Epithelial cell of prostate (primary cell): ENCODE data around the gene NOD1.
A peak's percentile ranks its signal among the peaks of the same experiment; 100 is the strongest.
"Not testable (repeated sequence)": the region's sequence is repeated elsewhere in the genome, so short reads cannot be mapped to it uniquely, and the experiment has no call there.

Experiments
- DNase-seq: peaks from one replicate; pipeline ENCODE4 v3.0.0-alpha.2; 2011; ENCODE audit warnings: low read depth, low spot score
- H3K27ac ChIP-seq: fragments of 450-650 bp; 2 replicates; pipeline ENCODE4 v1.5.1; 2017; ENCODE audit warnings: mild to moderate bottlenecking

Gene NOD1

GRCh38 chr7:30424506-30424905 lies 54.1 kb downstream of the NOD1 start:
- no peak for DNase-seq
- H3K27ac ChIP-seq, result no peak overlapping the region

- DNase-seq, result no peak
- H3K27ac ChIP-seq, result no peak overlapping the region
Observed at GRCh38 chr7:30423788-30424505, 54.6 kb downstream of the NOD1 start.

GRCh38 chr7:30422922-30423321 lies 55.7 kb downstream of the NOD1 start:
- no peak overlapping the region for H3K27ac ChIP-seq
- no peak for DNase-seq

- DNase-seq, result no peak
- H3K27ac ChIP-seq, result no peak overlapping the region
Observed at GRCh38 chr7:30421647-30422196, 56.9 kb downstream of the NOD1 start.

- DNase-seq, result no peak
- H3K27ac ChIP-seq, result no peak overlapping the region
Observed at GRCh38 chr7:30420662-30421061, 57.9 kb downstream of the NOD1 start.

GRCh38 chr7:30420080-30420479 lies 58.5 kb downstream of the NOD1 start:
- DNase-seq, H3K27ac ChIP-seq: not testable (repeated sequence)

- no peak for DNase-seq
- H3K27ac ChIP-seq, result no peak overlapping the region
Observed at GRCh38 chr7:30413864-30414263, 64.7 kb downstream of the NOD1 start.

- peak; percentile 31 for DNase-seq
- H3K27ac ChIP-seq, result no peak overlapping the region
Observed at GRCh38 chr7:30412782-30413504, 65.6 kb downstream of the NOD1 start.

- no peak overlapping the region for H3K27ac ChIP-seq
- DNase-seq, result no peak
Observed at GRCh38 chr7:30411897-30412296, 66.7 kb downstream of the NOD1 start.

- no peak for DNase-seq
- H3K27ac ChIP-seq, result no peak overlapping the region
Observed at GRCh38 chr7:30411173-30411572, 67.4 kb downstream of the NOD1 start.

GRCh38 chr7:30406664-30407425 lies 71.7 kb downstream of the NOD1 start:
- H3K27ac ChIP-seq, result peak overlapping the region; percentile 71
- peak; percentile 99 for DNase-seq

- no peak for DNase-seq
- no peak overlapping the region for H3K27ac ChIP-seq
Observed at GRCh38 chr7:30405179-30405578, 73.4 kb downstream of the NOD1 start.

GRCh38 chr7:30403477-30403876 lies 75.1 kb downstream of the NOD1 start:
- H3K27ac ChIP-seq, result no peak overlapping the region
- DNase-seq, result peak; percentile 87

- no peak overlapping the region for H3K27ac ChIP-seq
- no peak for DNase-seq
Observed at GRCh38 chr7:30396389-30396788, 82.2 kb downstream of the NOD1 start.

GRCh38 chr7:30395676-30396075 lies 82.9 kb downstream of the NOD1 start:
- DNase-seq, result no peak
- H3K27ac ChIP-seq, result no peak overlapping the region

GRCh38 chr7:30391806-30392205 lies 86.8 kb downstream of the NOD1 start:
- DNase-seq, result no peak
- no peak overlapping the region for H3K27ac ChIP-seq

GRCh38 chr7:30390736-30391636 lies 87.6 kb downstream of the NOD1 start:
- DNase-seq, result no peak
- H3K27ac ChIP-seq, result no peak overlapping the region

- no peak for DNase-seq
- no peak overlapping the region for H3K27ac ChIP-seq
Observed at GRCh38 chr7:30389791-30390190, 88.8 kb downstream of the NOD1 start.

GRCh38 chr7:30382607-30383006 lies 96.0 kb downstream of the NOD1 start:
- no peak for DNase-seq
- no peak overlapping the region for H3K27ac ChIP-seq

- not testable (repeated sequence) for DNase-seq, H3K27ac ChIP-seq
Observed at GRCh38 chr7:30380824-30381223, 97.8 kb downstream of the NOD1 start.
